Calu3 (cell line): ENCODE results near the gene RPN2. TPM values are rescaled to one million over a fixed set of nuclear protein-coding genes. Genes with fewer than 3 reads are reported as not detected.

Source experiments
- BruUV-seq: library from RNA; stranded (reverse); fragments of 400-500 nt; replicated peaks from 2 replicates; lab custom pipeline; 2021; lab: Mats Ljungman, UMichigan
- CTCF ChIA-PET: fragments of 300-600 bp; sonication (Branson Sonifier 250); formaldehyde crosslinking; loops from one replicate; lab custom pipeline; 2022; ENCODE audit warnings: antibody characterized with exemption; lab: Charles Lee
- DNase-seq: peaks from one replicate; pipeline ENCODE4 v3.0.0; 2022
- H3K27ac Mint-ChIP-seq: one replicate; pipeline ENCODE4 v1.8.0; 2022; ENCODE audit warnings: mixed read lengths; ENCODE audit not compliant: unreplicated experiment
- H3K27me3 Mint-ChIP-seq: one replicate; pipeline ENCODE4 v1.8.0; 2022; ENCODE audit warnings: mixed read lengths; ENCODE audit not compliant: unreplicated experiment
- H3K36me3 Mint-ChIP-seq: one replicate; pipeline ENCODE4 v1.8.0; 2022; ENCODE audit warnings: mild to moderate bottlenecking, moderate library complexity, mixed read lengths; ENCODE audit not compliant: insufficient read depth, unreplicated experiment
- H3K4me1 Mint-ChIP-seq: one replicate; pipeline ENCODE4 v1.8.0; 2022; ENCODE audit warnings: mild to moderate bottlenecking, low read depth, mixed read lengths; ENCODE audit not compliant: unreplicated experiment
- H3K4me3 Mint-ChIP-seq: one replicate; pipeline ENCODE4 v1.8.0; 2022; ENCODE audit warnings: mild to moderate bottlenecking, low read depth, moderate library complexity, mixed read lengths; ENCODE audit not compliant: unreplicated experiment
- H3K9me3 Mint-ChIP-seq: one replicate; pipeline ENCODE4 v1.8.0; 2022; ENCODE audit warnings: low read depth, mixed read lengths; ENCODE audit not compliant: unreplicated experiment
- CTCF ChIP-seq: fragments of 200-600 bp; IDR thresholded peaks from one replicate; pipeline ENCODE4 v1.8.0; 2022; ENCODE audit warnings: antibody characterized with exemption; ENCODE audit not compliant: unreplicated experiment
- intact Hi-C: fragments of 100-400 bp; cut with micrococcal nuclease; formaldehyde crosslinking; loops from one replicate; pipeline ENCODE4 v1.10.0; 2022; ENCODE audit not compliant: unreplicated experiment
- total RNA-seq: library from RNA; stranded (reverse); gene quantifications from 2 replicates; pipeline ENCODE4 v1.2.3, GENCODE V29; 2022

RPN2 gene
- total RNA-seq, 1 experiment from 2014 or later, result 522 TPM

DNA sequence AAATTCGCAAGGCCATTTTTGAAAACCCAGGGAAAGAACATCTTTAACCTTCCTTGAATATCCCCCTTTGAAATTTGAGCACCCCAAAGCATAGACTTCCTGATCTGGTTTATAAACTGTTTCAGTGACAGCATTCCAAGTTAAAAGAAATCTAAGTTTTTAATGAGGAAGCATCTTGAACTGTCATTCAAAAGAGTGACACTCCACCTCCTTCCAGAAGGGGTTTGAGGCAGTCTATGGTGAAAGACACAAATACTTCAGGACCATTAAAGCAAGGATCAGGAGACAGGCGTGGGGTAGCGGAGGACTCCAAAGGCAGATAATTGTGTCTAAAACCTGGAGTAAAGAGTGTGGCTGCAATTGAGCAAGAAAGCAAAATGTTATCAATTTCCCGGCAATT, 81.8 kb downstream of the RPN2 start:
- Mint-ChIP-seq H3K4me1 (no peaks in the 10 kb centered on the region), H3K36me3 (no peaks in the 10 kb centered on the region), H3K4me3 (no peak overlapping the region), H3K9me3 (no peaks in the 10 kb centered on the region), H3K27ac (no peak overlapping the region), H3K27me3 (peaks cover 70% of the 10 kb centered on the region)
- intact Hi-C loops, result no loop called here
- DNase-seq, result no peak
- no peak for TF ChIP-seq CTCF
- CTCF ChIA-PET, result no interaction called here
- no TSS peak for BruUV-seq

DNA sequence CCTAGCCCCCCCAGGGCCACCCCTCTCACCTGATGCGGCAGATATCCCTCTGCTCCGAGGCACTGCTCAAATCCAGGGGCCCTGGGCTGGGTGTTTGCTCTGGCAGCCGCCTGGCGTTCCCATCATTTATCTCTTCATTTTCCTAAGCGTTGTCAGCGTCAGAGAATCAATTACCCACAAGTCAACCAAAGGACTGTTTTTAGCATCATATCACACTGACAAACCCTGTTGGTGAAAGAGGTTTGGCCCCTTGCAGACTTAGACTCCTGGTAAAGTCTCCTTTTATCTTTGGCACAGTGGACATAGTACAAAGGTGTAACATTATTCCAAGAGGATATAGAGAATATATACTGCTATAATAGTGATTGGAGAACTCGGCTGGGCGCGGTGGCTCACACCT, 82.6 kb downstream of the RPN2 start, which contains the start of gene GHRH:
TSS of gene GHRH (minus strand) at position 101 of the 400 bp plus-strand sequence. CDS start 4,925 bp downstream, outside the sequence.
- Mint-ChIP-seq H3K4me1 (peaks cover 3% of the 10 kb centered on the region), H3K27me3 (peaks cover 66% of the 10 kb centered on the region), H3K9me3 (no peaks in the 10 kb centered on the region), H3K36me3 (no peaks in the 10 kb centered on the region), H3K4me3 (no peak within 1 kb of the TSS), H3K27ac (no peak within 1 kb of the TSS)
- BruUV-seq, result no TSS peak
- CTCF ChIA-PET, result interaction anchor here (0.8 kb wide), 1 partner anchor 15 kb away, joined by 3 read pairs; no protein-coding TSS in a partner anchor
- intact Hi-C loops, result no loop called here
- DNase-seq, result no peak
- TF ChIP-seq CTCF, result no peak

GRCh38 chr20:37262505-37262904, 83.4 kb downstream of the RPN2 start:
- intact Hi-C loops, result no loop called here
- no peaks in the 10 kb centered on the region for H3K36me3 Mint-ChIP-seq
- no peaks in the 10 kb centered on the region for H3K9me3 Mint-ChIP-seq
- CTCF ChIA-PET, result interaction anchor here (0.8 kb wide), 2 partner anchors 14 to 239 kb away, joined by 3 read pairs; no protein-coding TSS in a partner anchor
- no peak overlapping the region for H3K27ac Mint-ChIP-seq
- no peak overlapping the region for H3K4me3 Mint-ChIP-seq
- no peak for TF ChIP-seq CTCF
- no peak for DNase-seq
- no TSS peak for BruUV-seq
- H3K4me1 Mint-ChIP-seq, result peaks cover 10% of the 10 kb centered on the region
- H3K27me3 Mint-ChIP-seq, result peaks cover 67% of the 10 kb centered on the region

GRCh38 chr20:37263686-37264085, 84.6 kb downstream of the RPN2 start:
- no TSS peak for BruUV-seq

More at GRCh38 chr20:37263686-37264085, 84.6 kb downstream of the RPN2 start:
- Mint-ChIP-seq H3K4me1 (peaks cover 10% of the 10 kb centered on the region), H3K36me3 (no peaks in the 10 kb centered on the region), H3K4me3 (no peak overlapping the region), H3K9me3 (no peaks in the 10 kb centered on the region), H3K27ac (no peak overlapping the region), H3K27me3 (peaks cover 61% of the 10 kb centered on the region)
- no peak for TF ChIP-seq CTCF
- intact Hi-C loops, result no loop called here
- DNase-seq, result no peak
- CTCF ChIA-PET, result interaction anchor here (0.7 kb wide), 2 partner anchors 8 to 81 kb away, joined by 3 read pairs; no protein-coding TSS in a partner anchor
